ENCODE measurements around the gene RNF151. TPM values are rescaled to one million over a fixed set of nuclear protein-coding genes. Genes with fewer than 3 reads are reported as not detected.

RNF151 gene
- total and polyA plus RNA-seq, 2 of the 13 experiments (the other 11 are each of a cell fraction or from before 2014, with no cell fraction given): not detected

- TF ChIP-seq TFDP1 (CRISPR knock-in tag; IDR thresholded peaks at IDR 0.05; ENCODE audit: borderline replicate concordance): peak; percentile 52; the same call in 1 of the 2 replicates
- TF ChIP-seq ZNF850 (CRISPR knock-in tag; conservative IDR thresholded peaks at IDR 0.05): 0 out of 2 replicates have a peak, but pooled peaks have one; percentile 53
- peak; percentile 56 for TF ChIP-seq ATF3 (CRISPR knock-in tag; IDR thresholded peaks at IDR 0.05)
- no peak for TF ChIP-seq ZNF780A (CRISPR knock-in tag; IDR thresholded peaks at IDR 0.05)
- TF ChIP-seq ZNF260 (CRISPR knock-in tag; IDR thresholded peaks at IDR 0.05; ENCODE audit: borderline replicate concordance, low read depth): no peak
- 0 out of 4 replicates have a peak, but pooled peaks of 1 of the 2 experiments have one; percentile 12 for TF ChIP-seq ATF4 (CRISPR knock-in tag; IDR thresholded peaks at IDR 0.05)
- TF ChIP-seq RXRB (CRISPR knock-in tag; IDR thresholded peaks at IDR 0.05; ENCODE audit: borderline replicate concordance): peak; percentile 39; the same call in 1 of the 2 replicates
- TF ChIP-seq LCORL (IDR thresholded peaks at IDR 0.05): no peak
- TF ChIP-seq LCORL (CRISPR knock-in tag; IDR thresholded peaks at IDR 0.05): peak; percentile 79; the same call in 1 of the 2 replicates
- peak; percentile 80 for TF ChIP-seq RAD21 (CRISPR knock-in tag; IDR thresholded peaks at IDR 0.05)
- TF ChIP-seq EED (CRISPR knock-in tag; IDR thresholded peaks at IDR 0.05): peak; percentile 15; the same call in 1 of the 2 replicates
- peak; percentile 47; the same call in 1 of the 2 replicates for TF ChIP-seq CSRNP1 (CRISPR knock-in tag; IDR thresholded peaks at IDR 0.05)
- 0 out of 2 replicates have a peak, but pooled peaks have one; percentile 31 for TF ChIP-seq TIGD3 (CRISPR knock-in tag; IDR thresholded peaks at IDR 0.05; ENCODE audit: borderline replicate concordance)
- peak; percentile 74; the same call in 1 of the 2 replicates for TF ChIP-seq MTERF4 (CRISPR knock-in tag; IDR thresholded peaks at IDR 0.05)
- 0 out of 2 replicates have a peak, but pooled peaks have one; percentile 42 for TF ChIP-seq PPARG (CRISPR knock-in tag; conservative IDR thresholded peaks at IDR 0.05)
- peak; percentile 73 for TF ChIP-seq ARNT2 (CRISPR knock-in tag; IDR thresholded peaks at IDR 0.05; ENCODE audit: low read depth)
- no peak for TF ChIP-seq ZNF83 (CRISPR knock-in tag; IDR thresholded peaks at IDR 0.05; ENCODE audit: borderline replicate concordance)
- TF ChIP-seq HMGXB4 (CRISPR knock-in tag; IDR thresholded peaks at IDR 0.05; ENCODE audit: borderline replicate concordance in 1 of 2, low read depth in 1 of 2): peak; percentile 92
- 0 out of 2 replicates have a peak, but pooled peaks have one; percentile 52 for TF ChIP-seq NKX3-1 (CRISPR knock-in tag; IDR thresholded peaks at IDR 0.05)
Measured at GRCh38 chr16:1959269-1960039, 7.2 kb upstream of the RNF151 start, which contains the start of gene NDUFB10 (continued).

Measured in HepG2 (cell line).